HG03064 (cell line): ENCODE measurements around the gene ELFN1.

Source experiments
- ATAC-seq: cut with Tn5 transposase; IDR thresholded peaks from one replicate; pipeline ENCODE4 v1.9.1; 2021; ENCODE audit warnings: low read depth; ENCODE audit not compliant: unreplicated experiment

The ELFN1 gene

GRCh38 chr7:1737956-1738355 lies 67.9 kb downstream of the ELFN1 start:
- no peak for ATAC-seq

- no peak for ATAC-seq
Measured at GRCh38 chr7:1738511-1738910, 68.4 kb downstream of the ELFN1 start.

- ATAC-seq: no peak
Measured at GRCh38 chr7:1738956-1739355, 68.9 kb downstream of the ELFN1 start.

GRCh38 chr7:1739593-1739992 lies 69.5 kb downstream of the ELFN1 start:
- no peak for ATAC-seq

- no peak for ATAC-seq
Measured at GRCh38 chr7:1740214-1740613, 70.1 kb downstream of the ELFN1 start.

- ATAC-seq: no peak
Measured at GRCh38 chr7:1741246-1741645, 71.2 kb downstream of the ELFN1 start.

- no peak for ATAC-seq
Measured at GRCh38 chr7:1741751-1742554, 71.9 kb downstream of the ELFN1 start.

GRCh38 chr7:1742555-1743303 lies 72.7 kb downstream of the ELFN1 start:
- ATAC-seq: no peak

GRCh38 chr7:1743481-1744230 lies 73.6 kb downstream of the ELFN1 start:
- no peak for ATAC-seq

- ATAC-seq: no peak
Measured at GRCh38 chr7:1744296-1745017, 74.4 kb downstream of the ELFN1 start.

- no peak for ATAC-seq
Measured at GRCh38 chr7:1745018-1745532, 75.0 kb downstream of the ELFN1 start.

GRCh38 chr7:1745576-1746490 lies 75.8 kb downstream of the ELFN1 start:
- no peak for ATAC-seq

- no peak for ATAC-seq
Measured at GRCh38 chr7:1746491-1746975, 76.5 kb downstream of the ELFN1 start.

GRCh38 chr7:1747004-1747801 lies 77.1 kb downstream of the ELFN1 start:
- ATAC-seq: no peak

- no peak for ATAC-seq
Measured at GRCh38 chr7:1748076-1748838, 78.2 kb downstream of the ELFN1 start.

- no peak for ATAC-seq
Measured at GRCh38 chr7:1748839-1749173, 78.7 kb downstream of the ELFN1 start.

GRCh38 chr7:1749351-1749863 lies 79.3 kb downstream of the ELFN1 start:
- ATAC-seq: no peak
